ENCODE measurements around the gene ARF3. TPM values are rescaled to one million over a fixed set of nuclear protein-coding genes. Genes with fewer than 3 reads are reported as not detected.

Gene ARF3
- total RNA-seq, 1 experiment from 2014 or later, result 166 TPM

DNA sequence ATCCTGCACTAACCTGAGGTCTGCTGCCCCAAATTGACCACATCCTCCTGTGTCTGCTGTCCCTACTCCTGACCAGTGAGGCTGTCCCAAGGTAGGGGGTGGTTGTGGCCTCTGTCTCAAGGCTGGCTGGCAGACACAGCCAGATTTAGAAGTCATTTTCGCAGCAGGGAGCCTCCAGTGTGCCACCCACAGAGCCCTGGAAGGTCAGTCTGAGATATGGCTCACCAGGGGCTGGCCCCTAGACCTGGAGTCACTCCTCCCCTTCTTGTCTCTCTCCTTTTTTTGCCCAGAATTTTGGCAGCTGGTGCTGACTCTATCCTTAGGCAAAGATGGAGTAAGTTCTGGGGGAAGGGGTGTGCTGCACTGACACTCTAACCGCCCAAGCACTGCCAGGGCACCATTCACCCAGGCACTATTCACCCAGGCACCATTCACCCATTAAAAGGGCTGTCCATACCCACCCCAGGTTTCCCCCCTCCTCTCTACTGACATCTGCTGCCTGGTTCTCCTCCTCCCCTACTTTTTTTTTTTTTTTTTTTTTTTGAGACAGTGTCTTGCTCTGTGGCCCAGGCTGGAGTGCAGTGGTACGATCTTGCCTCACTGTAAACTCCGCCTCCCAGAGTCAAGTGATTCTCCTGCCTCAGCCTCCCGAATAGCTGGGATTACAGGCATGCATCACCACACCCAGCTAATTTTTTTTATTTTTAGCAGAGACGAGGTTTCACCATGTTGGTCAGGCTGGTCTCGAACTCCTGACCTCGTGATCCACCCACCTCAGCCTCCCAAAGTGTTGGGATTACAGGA lies 34.2 kb upstream of the ARF3 start:
- no peaks in the 10 kb centered on the region for H3K9me3 ChIP-seq (ENCODE audit: control insufficient read depth in 1 of 2, insufficient read depth in 1 of 2, low read depth in 1 of 2, low read length in 2 of 2)
- peaks cover 0 to 24% of the 10 kb centered on the region in 2 experiments; a peak in 2 of 4 replicates for H3K4me1 ChIP-seq (ENCODE audit: control insufficient read depth in 1 of 2, insufficient read depth in 2 of 2, low read length in 2 of 2)
- DNase-seq (ENCODE audit: low read depth, low spot score) (no peak), ATAC-seq (no peak)
- no peaks in the 10 kb centered on the region for H3K27me3 ChIP-seq (ENCODE audit: insufficient read depth, low read length)
- POLR2A ChIA-PET, result no interaction called here
- no peak overlapping the region for H3K4me2 ChIP-seq (ENCODE audit: low read length)
- no peaks in the 10 kb centered on the region for H3K36me3 ChIP-seq (ENCODE audit: control insufficient read depth in 1 of 2, insufficient read depth in 2 of 2, low read length in 2 of 2)
- BruUV-seq (replicated peaks), result no TSS peak
- no peak overlapping the region for H3K4me3 ChIP-seq (replicated peaks in 1 of 2; ENCODE audit: low read depth in 1 of 2, low read length in 2 of 2)
- RAD21 ChIA-PET (ENCODE audit: low non-redundant PET in 1 of 2, low total read pairs in 2 of 2, uncharacterized antibody in 2 of 2, unreplicated experiment in 2 of 2), result interaction anchor here in 1 of 2 experiments (0.7 kb wide), 1 partner anchor 863 kb away, joined by 4 read pairs; no protein-coding TSS in a partner anchor
- no peaks in the 10 kb centered on the region for H3K9me2 ChIP-seq (ENCODE audit: insufficient read depth)
- H3K79me2 ChIP-seq (ENCODE audit: insufficient read depth, low read length), result no peaks in the 10 kb centered on the region
- no peak overlapping the region for H3K27ac ChIP-seq (ENCODE audit: low read depth, low read length)
- no peak overlapping the region for H3K9ac ChIP-seq (ENCODE audit: low read length)
- TF ChIP-seq TCF7L2 (IDR thresholded peaks at IDR 0.05; ENCODE audit: borderline replicate concordance, extremely low read depth, insufficient read depth, insufficient read length), result no peak
- TF ChIP-seq ELF1 (IDR thresholded peaks at IDR 0.05; ENCODE audit: borderline replicate concordance, low read depth), result no peak
- TF ChIP-seq, protein P1, sequence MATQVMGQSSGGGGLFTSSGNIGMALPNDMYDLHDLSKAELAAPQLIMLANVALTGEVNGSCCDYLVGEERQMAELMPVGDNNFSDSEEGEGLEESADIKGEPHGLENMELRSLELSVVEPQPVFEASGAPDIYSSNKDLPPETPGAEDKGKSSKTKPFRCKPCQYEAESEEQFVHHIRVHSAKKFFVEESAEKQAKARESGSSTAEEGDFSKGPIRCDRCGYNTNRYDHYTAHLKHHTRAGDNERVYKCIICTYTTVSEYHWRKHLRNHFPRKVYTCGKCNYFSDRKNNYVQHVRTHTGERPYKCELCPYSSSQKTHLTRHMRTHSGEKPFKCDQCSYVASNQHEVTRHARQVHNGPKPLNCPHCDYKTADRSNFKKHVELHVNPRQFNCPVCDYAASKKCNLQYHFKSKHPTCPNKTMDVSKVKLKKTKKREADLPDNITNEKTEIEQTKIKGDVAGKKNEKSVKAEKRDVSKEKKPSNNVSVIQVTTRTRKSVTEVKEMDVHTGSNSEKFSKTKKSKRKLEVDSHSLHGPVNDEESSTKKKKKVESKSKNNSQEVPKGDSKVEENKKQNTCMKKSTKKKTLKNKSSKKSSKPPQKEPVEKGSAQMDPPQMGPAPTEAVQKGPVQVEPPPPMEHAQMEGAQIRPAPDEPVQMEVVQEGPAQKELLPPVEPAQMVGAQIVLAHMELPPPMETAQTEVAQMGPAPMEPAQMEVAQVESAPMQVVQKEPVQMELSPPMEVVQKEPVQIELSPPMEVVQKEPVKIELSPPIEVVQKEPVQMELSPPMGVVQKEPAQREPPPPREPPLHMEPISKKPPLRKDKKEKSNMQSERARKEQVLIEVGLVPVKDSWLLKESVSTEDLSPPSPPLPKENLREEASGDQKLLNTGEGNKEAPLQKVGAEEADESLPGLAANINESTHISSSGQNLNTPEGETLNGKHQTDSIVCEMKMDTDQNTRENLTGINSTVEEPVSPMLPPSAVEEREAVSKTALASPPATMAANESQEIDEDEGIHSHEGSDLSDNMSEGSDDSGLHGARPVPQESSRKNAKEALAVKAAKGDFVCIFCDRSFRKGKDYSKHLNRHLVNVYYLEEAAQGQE (IDR thresholded peaks at IDR 0.05; ENCODE audit: low read depth), result no peak
- TF ChIP-seq EZH2phosphoT487 (IDR thresholded peaks at IDR 0.05; ENCODE audit: borderline replicate concordance), result no peak
- TF ChIP-seq SP1 (IDR thresholded peaks at IDR 0.05; ENCODE audit: low read depth), result no peak
- TF ChIP-seq, protein P2, sequence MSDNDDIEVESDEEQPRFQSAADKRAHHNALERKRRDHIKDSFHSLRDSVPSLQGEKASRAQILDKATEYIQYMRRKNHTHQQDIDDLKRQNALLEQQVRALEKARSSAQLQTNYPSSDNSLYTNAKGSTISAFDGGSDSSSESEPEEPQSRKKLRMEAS (IDR thresholded peaks at IDR 0.05), result no peak
- TF ChIP-seq YY1 (IDR thresholded peaks at IDR 0.05; ENCODE audit: extremely low read depth, insufficient replicate concordance, low read depth, low read length), result no peak
- TF ChIP-seq POLR2AphosphoS5 (IDR thresholded peaks at IDR 0.05; ENCODE audit: low read depth, low read length), result no peak
- TF ChIP-seq FOSL1 (IDR thresholded peaks at IDR 0.05; ENCODE audit: low read depth), result no peak
- TF ChIP-seq, protein P3, sequence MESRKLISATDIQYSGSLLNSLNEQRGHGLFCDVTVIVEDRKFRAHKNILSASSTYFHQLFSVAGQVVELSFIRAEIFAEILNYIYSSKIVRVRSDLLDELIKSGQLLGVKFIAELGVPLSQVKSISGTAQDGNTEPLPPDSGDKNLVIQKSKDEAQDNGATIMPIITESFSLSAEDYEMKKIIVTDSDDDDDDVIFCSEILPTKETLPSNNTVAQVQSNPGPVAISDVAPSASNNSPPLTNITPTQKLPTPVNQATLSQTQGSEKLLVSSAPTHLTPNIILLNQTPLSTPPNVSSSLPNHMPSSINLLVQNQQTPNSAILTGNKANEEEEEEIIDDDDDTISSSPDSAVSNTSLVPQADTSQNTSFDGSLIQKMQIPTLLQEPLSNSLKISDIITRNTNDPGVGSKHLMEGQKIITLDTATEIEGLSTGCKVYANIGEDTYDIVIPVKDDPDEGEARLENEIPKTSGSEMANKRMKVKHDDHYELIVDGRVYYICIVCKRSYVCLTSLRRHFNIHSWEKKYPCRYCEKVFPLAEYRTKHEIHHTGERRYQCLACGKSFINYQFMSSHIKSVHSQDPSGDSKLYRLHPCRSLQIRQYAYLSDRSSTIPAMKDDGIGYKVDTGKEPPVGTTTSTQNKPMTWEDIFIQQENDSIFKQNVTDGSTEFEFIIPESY (IDR thresholded peaks at IDR 0.05; ENCODE audit: extremely low read depth, insufficient replicate concordance, low read length), result no peak
- TF ChIP-seq EGR1 (IDR thresholded peaks at IDR 0.05; ENCODE audit: low read depth), result no peak
- TF ChIP-seq ATF3 (IDR thresholded peaks at IDR 0.05), result no peak
- no peak for TF ChIP-seq ZNF274 (IDR thresholded peaks at IDR 0.05; ENCODE audit: low read depth, low read length)
- no peak for TF ChIP-seq JUND (IDR thresholded peaks at IDR 0.05)
- TF ChIP-seq CBX3 (IDR thresholded peaks at IDR 0.05; ENCODE audit: low read depth), result no peak
- H4K20me1 ChIP-seq (ENCODE audit: insufficient read depth), result no peaks in the 10 kb centered on the region
- no peak overlapping the region for H2AFZ ChIP-seq (ENCODE audit: low read depth, low read length, poor library complexity, severe bottlenecking)
- CTCF ChIA-PET, result interaction anchor here (1.4 to 3.3 kb wide), 3 partner anchors 18 to 138 kb away, joined by 4 to 15 read pairs (median 4); no protein-coding TSS in a partner anchor
- intact Hi-C loops (cut with micrococcal nuclease), result no loop called here

Data from HCT116 (cell line).